ENCODE data around the gene TMEM218. TPM values are rescaled to one million over a fixed set of nuclear protein-coding genes. Genes with fewer than 3 reads are reported as not detected.

The TMEM218 gene
- total RNA-seq, 1 donor from 2014 or later, result 26.6 TPM

DNA sequence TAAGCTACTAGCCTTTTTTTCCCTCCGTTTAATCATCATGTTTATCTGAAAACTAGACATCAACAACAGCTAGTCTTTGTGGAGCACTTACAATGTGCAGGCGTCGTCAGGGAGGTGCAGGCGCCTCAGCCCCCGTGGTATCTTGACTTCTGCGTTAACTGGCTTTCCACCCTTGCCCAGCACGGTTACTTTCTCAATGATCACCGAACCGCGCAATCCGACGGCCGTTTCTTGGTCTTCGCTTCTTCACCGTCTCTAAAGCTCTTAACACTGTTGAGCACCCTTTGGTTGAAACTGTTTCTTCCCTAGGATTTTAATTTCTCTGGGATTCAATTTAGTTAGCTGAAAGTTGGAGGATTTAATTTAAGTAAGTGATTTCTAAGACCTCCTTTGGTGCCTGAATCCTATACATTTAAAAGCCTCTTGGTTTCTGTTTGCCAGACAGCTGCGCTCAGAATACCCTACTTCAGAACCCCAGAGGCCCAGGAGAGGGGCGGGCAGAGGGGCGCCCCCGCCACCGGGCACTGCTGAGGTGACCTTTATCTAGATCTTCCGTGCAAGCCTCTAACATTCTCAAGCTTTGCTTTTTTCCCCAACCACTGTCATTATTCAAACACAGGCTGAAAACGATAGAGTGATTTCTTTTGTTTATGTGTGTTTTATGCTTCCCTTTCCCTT, 18.0 kb upstream of the TMEM218 start:
- DNase-seq, result no peak

- no peak for DNase-seq
Observed at GRCh38 chr11:125128450-125128849, 17.0 kb upstream of the TMEM218 start.

DNA sequence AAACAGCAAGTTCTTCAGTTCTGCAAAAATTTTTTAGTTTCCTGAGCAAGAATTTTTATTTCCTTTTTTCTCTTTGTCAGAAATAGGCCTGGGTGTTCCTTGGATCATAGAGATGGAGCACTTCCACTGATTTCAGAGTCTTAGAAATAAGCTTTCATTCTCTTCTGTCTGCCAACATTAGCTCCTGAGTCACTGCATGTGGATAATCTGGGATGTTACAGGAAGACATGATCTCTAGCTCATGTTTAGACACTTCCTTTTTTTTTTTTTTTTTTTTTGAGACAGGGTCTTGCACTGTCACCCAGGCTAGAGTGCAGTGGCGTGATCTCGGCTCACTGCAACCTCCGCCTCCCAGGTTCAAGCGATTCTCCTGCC, 13.2 kb upstream of the TMEM218 start:
- no peak for DNase-seq

GRCh38 chr11:125123947-125124617, 12.7 kb upstream of the TMEM218 start:
- DNase-seq, result peak; percentile 80

DNA sequence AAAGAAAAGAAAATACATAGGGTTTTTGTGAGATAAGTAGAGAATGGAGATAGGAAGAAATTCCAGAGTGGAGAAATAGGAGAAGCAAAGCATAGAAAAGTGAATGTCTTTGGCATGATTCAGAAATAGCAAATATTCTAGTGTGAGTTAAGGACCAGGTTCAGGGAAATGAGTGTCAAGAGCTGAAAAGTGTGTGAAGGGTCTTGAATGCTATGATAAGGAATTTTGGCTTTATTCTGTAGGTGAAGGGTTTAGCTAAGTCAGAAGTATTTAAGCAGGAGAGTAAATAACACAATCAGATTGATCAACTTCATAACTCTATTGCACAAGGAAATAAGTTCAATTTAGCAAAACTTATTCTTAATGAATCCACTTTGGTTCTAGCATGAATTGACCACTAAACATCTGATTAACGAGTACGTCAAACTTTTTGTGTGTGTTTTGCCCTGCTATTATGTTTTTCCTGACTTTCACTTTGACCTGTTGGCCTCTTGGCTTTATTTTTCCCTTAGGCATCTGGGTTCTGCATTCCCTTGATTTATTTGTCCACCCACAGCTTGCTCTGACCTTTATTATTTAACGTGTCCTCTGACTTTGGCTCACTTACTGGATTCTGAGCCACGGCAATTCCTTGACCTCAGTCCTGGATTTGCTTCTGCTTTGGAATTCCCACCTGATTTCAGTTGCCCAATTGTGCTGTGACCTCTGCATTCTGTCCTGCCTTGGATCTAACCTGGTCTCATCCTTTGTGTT, 11.9 kb upstream of the TMEM218 start:
- DNase-seq, result no peak

- DNase-seq, result no peak
Observed at GRCh38 chr11:125117429-125117828, 6.0 kb upstream of the TMEM218 start.

DNA sequence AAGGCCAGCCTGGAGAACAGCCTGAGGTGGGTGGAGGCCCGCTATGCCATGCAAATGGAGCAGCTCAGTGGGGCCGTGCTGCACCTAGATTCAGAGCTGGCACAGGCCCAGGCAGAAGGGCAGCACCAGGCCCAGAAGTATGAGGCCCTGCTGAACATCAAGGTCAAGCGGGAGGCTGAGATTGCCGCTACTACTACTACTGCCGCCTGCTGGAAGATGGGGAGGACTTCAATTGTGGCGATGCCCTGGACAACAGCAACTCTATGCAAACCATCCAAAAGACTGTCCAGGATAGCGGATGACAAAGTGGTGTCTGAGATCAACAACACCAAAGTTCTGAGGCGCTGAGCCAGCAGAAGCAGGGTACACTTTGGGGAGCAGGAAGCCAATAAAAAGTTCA, 3.1 kb upstream of the TMEM218 start:
- DNase-seq, result no peak

GRCh38 chr11:125112208-125112604, 780 bp upstream of the TMEM218 start:
- DNase-seq, result no peak

- peak; percentile 55 for DNase-seq
Observed at GRCh38 chr11:125111001-125111342, 454 bp downstream of the TMEM218 start.

GRCh38 chr11:125110506-125110905, 920 bp downstream of the TMEM218 start:
- no peak for DNase-seq

DNA sequence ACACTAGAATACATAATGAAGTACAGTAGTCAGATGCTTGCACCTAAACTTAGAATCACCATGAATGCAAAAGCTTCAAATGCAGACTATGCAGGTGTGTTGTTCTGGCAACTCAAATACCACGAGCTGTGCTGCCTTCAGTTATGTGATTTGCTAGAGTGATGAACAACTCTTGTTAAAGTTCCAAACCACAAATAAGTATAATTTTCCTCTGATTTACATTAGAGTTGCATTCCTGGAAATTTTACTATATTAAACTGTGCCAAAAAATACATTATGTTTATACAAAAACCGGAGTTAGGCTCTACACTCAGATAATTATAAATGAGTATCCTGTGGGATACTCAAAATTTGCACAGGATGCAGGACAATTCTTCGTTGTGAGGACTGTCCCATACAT, 3.0 kb downstream of the TMEM218 start:
- no peak for DNase-seq

- no peak for DNase-seq
Observed at GRCh38 chr11:125105926-125106325, 5.5 kb downstream of the TMEM218 start.

GRCh38 chr11:125102510-125102909, 8.9 kb downstream of the TMEM218 start:
- no peak for DNase-seq

GRCh38 chr11:125102025-125102424, 9.4 kb downstream of the TMEM218 start:
- DNase-seq, result no peak

DNA sequence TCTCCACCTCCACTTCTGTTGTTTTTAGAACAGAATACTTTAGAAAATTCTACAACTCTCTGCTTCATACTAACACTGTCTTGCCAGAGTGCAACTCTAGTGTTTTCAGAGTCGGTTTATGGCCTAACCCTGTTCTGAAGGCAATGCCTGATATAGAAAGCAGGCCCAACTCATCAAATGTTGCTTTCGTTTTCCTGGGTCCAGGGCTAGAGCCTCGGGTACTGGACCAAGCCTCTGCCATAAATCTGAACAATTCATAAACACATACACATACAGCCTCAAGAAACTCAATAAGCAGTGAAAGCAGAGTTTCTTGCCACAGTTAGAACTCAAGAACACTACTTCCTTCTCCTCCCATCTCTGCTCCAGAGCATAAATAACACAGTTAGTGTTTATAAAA, 9.8 kb downstream of the TMEM218 start:
- no peak for DNase-seq

DNA sequence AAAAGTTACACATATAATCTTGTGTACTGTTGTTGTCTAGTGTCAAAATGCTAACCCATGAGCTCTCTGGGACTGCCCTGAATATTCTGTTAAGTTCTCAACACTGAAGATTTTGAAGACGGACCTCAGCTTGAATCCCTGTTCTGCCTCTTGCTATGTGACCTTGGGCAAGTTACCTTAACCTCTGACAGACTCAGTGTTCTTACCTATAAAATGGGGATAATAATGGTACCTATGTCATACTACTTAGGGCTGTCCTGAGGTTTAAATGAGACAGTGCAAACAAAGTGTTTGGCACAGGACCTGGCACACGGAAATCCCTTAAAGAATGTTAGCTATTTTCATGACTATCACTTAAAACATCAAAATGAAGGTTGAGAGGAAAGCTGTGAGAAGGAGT, 11.3 kb downstream of the TMEM218 start:
- DNase-seq, result no peak

GRCh38 chr11:125094731-125095130, 16.7 kb downstream of the TMEM218 start:
- DNase-seq, result no peak

DNA sequence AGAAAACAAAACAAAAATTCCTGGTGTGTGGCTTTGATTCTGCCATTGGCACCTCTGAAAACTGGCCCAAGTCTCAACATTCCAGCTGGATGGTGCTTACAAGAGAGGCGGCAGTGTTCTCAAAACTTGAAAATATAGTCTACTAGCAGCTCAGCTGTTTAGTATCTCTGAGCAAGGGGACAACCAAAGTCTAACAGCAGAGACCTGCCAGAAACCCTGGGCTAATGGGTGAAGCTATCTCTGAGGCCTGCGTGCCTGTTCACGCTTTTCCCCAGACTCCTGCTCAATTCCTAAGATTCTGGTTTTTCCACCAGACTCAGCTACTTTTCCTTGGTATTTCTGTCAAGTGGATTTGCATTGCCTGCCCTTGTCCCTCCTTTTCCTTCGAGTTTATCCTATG, 17.9 kb downstream of the TMEM218 start:
- DNase-seq, result no peak

DNA sequence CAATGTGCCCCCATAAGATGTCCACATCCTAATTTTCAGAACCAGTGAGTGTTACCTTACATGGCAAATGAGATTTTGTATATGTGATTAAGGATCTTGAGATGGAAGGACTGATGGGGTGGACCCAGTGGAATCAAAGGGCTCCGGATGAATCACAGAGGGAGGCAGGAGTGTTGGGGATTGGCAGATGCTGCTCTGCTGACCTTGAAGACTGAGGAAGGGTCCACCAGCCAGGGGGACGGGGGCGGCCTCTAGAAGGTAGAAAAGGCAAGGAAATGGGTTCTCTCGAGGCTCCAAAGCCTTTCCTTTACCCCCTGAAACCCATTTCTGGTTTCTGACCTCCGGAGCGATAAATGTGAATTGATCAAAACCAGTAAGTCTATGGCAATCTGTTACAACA, 18.8 kb downstream of the TMEM218 start:
- DNase-seq, result no peak

DNA sequence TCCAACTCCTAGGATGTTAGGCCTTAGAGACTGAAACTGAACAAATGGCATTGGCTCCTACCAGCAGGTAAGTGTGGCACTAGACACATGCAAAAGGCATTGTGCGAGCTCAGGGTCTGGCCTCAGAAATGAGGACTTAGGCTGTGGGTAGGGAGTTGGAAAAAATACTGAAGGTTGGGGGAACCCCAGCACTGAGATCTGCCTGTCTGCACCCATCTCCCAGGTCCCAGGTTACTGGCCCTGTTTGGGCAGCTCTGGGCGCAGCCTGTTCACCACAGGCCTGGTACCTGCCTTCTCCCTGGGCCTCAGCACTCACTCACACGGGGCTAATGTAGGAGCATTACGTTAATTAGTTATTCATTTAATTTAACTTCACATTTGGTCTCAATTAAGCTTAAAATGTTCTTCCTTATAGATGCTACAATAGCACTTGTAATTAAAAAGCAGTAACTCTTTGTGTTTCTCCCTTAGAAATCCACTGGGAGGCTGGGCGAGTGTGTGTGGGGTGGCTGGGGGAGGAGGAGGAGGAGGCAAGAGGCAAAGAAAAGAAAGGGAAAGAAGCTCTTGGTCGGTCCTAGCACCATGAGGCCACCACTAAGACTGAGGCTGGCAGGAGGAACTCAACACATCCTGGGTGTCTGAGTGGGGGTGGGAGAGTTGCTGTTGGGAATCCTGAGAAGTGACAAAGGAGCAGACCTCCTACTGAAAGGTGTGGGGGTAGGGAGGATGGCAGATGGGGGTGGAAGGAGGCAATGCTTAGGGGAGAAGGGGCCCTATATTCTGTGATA, 19.4 kb downstream of the TMEM218 start:
- DNase-seq, result no peak

DNA sequence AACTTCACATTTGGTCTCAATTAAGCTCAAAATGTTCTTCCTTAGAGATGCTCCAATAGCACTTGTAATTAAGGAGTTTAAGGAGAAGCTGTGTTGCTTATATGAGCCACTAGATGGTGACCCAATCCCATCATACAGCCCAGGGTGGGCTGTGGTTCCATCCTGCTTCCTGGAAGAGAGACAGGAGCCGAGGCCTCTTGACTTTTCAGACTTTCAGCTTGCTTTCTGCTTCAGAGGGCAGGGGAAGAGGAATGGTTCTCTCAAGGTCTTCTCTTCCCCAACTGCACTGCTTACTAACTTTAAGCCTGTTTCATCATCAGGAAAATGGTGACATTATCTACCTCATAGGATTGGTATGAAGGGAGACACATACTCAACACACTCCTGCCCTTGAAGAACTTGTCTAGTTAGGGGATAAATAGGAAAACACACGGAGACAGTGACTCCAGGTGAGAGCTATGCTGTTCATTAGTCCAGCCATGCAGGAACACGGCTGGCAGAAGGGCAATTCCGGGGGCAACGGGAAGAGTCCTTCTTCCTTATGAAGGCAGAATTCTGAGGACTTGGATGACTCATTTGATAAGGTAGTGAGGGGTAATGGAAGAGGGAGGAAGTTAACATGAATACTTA, 20.1 kb downstream of the TMEM218 start:
- DNase-seq, result peak; percentile 90

GRCh38 chr11:125090816-125091215, 20.6 kb downstream of the TMEM218 start:
- DNase-seq, result no peak
